HepG2 (cell line): ENCODE measurements around the gene ECE2. TPM values are rescaled to one million over a fixed set of nuclear protein-coding genes. Genes with fewer than 3 reads are reported as not detected.

Source experiments
- AHDC1 ChIP-seq: sonication (generic); formaldehyde crosslinking; IDR thresholded peaks from 2 replicates; pipeline ENCODE4 v1.5.1; 2020; ENCODE audit warnings: mild to moderate bottlenecking, missing genetic modification reagents, borderline replicate concordance
- BCL6 ChIP-seq: IDR thresholded peaks from 2 replicates; pipeline ENCODE4 v1.6.1; 2016; ENCODE audit warnings: missing genetic modification reagents, missing compliant biosample characterization
- CENPBD1 ChIP-seq: sonication (generic); formaldehyde crosslinking; IDR thresholded peaks from 2 replicates; pipeline ENCODE4 v1.8.0; 2022; ENCODE audit warnings: missing genetic modification reagents, low read depth, mild to moderate bottlenecking, borderline replicate concordance
- GATA4 ChIP-seq: sonication (generic); IDR thresholded peaks from 2 replicates; pipeline ENCODE4 v1.6.1; 2016; ENCODE audit warnings: antibody characterized with exemption, low read depth, borderline replicate concordance
- NFYC ChIP-seq: IDR thresholded peaks from 2 replicates; pipeline ENCODE4 v1.6.1; 2016; ENCODE audit warnings: missing genetic modification reagents, missing compliant biosample characterization
- SPEN ChIP-seq: sonication (generic); formaldehyde crosslinking; IDR thresholded peaks from 2 replicates; pipeline ENCODE4 v1.5.1; 2020; ENCODE audit warnings: low read depth, mild to moderate bottlenecking, missing genetic modification reagents
- TEAD3 ChIP-seq: optimal IDR thresholded peaks from 2 replicates; pipeline ENCODE3; 2016; ENCODE audit warnings: borderline replicate concordance
- THYN1 ChIP-seq: sonication (generic); formaldehyde crosslinking; IDR thresholded peaks from 2 replicates; pipeline ENCODE4 v1.8.1; 2023; ENCODE audit warnings: low read depth, mild to moderate bottlenecking, moderate library complexity, missing genetic modification reagents, borderline replicate concordance
- ZNF296 ChIP-seq: sonication (generic); formaldehyde crosslinking; conservative IDR thresholded peaks from 2 replicates; pipeline ENCODE4 v1.5.0; 2020; ENCODE audit warnings: mild to moderate bottlenecking, missing genetic modification reagents
- ZNF441 ChIP-seq: sonication (generic); formaldehyde crosslinking; IDR thresholded peaks from 2 replicates; pipeline ENCODE4 v1.7.0; 2021; ENCODE audit warnings: missing genetic modification reagents, borderline replicate concordance
- ZNF547 ChIP-seq: sonication (generic); formaldehyde crosslinking; IDR thresholded peaks from 2 replicates; pipeline ENCODE4 v1.5.1; 2020; ENCODE audit warnings: mild to moderate bottlenecking, missing genetic modification reagents
- ZNF609 ChIP-seq: sonication (generic); formaldehyde crosslinking; IDR thresholded peaks from 2 replicates; pipeline ENCODE4 v1.4.0; 2020; ENCODE audit warnings: mild to moderate bottlenecking, missing genetic modification reagents, borderline replicate concordance
- ZSCAN29 ChIP-seq: sonication (generic); formaldehyde crosslinking; conservative IDR thresholded peaks from 2 replicates; pipeline ENCODE4 v1.4.0; 2020; ENCODE audit warnings: mild to moderate bottlenecking, missing genetic modification reagents
- ZSCAN31 ChIP-seq: sonication (generic); formaldehyde crosslinking; IDR thresholded peaks from 2 replicates; pipeline ENCODE4 v1.5.0; 2020; ENCODE audit warnings: low read depth, mild to moderate bottlenecking, missing genetic modification reagents
- polyA plus RNA-seq, 8 experiments: library from polyadenylated mRNA; depleted of rRNA in 3 of 8; stranded (reverse) in 7 of 8; unstranded in 1 of 8; fragments of >200 nt; fragmentation: Illumina TruSeq in 4 of 8; extraction: Trizol in 4 of 8; gene quantifications; 2 replicates each; pipeline versions ENCODE4 v1.2.1 to v1.2.3, GENCODE V29; 2011 to 2016; ENCODE audit warnings: low read depth in 4 of 8, missing spikeins in 1 of 8, mixed read lengths in 1 of 8; ENCODE audit not compliant: insufficient read depth in 1 of 8
- total RNA-seq, 5 experiments: library from RNA; depleted of rRNA; stranded (reverse); fragments of >200 nt; fragmentation: Illumina TruSeq; extraction: Trizol; gene quantifications; 2 replicates each; pipeline ENCODE4 v1.2.3, GENCODE V29; 2016; ENCODE audit warnings: low read depth in 1 of 5
- TF ChIP-seq, protein P1 (sequence below): sonication (generic); formaldehyde crosslinking; IDR thresholded peaks from 2 replicates; pipeline ENCODE4 v1.4.0; 2020; ENCODE audit warnings: missing genetic modification reagents
- TF ChIP-seq, protein P2 (sequence below): IDR thresholded peaks from 2 replicates; pipeline ENCODE4 v1.6.1; 2012; ENCODE audit warnings: inconsistent platforms

ECE2 gene
- total and polyA plus RNA-seq, 2 of the 13 experiments (the other 11 are each of a cell fraction or from before 2014, with no cell fraction given): not detected

DNA sequence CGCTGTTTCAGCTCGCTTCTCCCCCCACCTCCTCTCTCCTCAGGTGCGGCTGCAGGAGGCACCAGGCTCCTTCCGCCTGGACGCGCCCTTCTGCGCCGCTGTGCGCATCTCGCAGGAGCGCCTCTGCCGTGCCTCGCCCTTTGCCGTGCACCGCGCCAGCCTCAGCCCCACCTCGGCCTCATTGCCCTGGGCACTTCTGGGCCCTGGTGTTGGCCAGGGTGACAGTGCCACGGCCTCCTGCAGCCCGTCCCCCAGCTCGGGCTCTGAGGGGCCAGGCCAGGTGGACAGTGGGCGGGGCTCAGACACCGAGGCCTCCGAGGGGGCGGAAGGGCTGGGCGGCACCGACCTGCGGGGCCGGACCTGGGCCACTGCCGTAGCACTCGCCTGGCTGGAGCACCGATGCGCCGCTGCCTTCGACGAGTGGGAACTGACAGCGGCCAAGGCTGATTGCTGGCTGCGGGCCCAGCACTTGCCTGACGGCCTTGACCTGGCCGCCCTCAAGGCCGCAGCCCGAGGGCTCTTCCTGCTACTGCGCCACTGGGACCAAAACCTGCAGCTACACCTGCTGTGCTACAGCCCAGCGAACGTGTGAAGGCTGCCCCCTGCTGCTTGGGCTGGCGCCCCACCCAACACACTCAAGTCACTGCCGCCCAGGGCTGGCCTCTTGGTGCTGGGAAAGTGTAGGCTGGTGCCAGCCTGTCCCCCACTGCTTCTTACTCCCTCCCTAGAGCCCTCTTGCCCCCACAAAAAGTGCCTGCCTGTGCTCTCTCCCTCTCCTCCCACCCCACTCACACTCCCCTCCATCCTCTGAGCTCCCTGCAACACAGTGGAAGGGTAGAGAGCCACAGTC lies 34.1 kb upstream of the ECE2 start (continued):
- TF ChIP-seq, protein P1, sequence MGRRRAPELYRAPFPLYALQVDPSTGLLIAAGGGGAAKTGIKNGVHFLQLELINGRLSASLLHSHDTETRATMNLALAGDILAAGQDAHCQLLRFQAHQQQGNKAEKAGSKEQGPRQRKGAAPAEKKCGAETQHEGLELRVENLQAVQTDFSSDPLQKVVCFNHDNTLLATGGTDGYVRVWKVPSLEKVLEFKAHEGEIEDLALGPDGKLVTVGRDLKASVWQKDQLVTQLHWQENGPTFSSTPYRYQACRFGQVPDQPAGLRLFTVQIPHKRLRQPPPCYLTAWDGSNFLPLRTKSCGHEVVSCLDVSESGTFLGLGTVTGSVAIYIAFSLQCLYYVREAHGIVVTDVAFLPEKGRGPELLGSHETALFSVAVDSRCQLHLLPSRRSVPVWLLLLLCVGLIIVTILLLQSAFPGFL (CRISPR knock-in tag): peak; percentile 41; the same call in 1 of the 2 replicates
- TF ChIP-seq ZSCAN31 (peak; percentile 97), CENPBD1 (CRISPR knock-in tag) (no peak), AHDC1 (CRISPR knock-in tag) (peak; percentile 70), ZNF296 (CRISPR knock-in tag) (no peak), ZNF441 (CRISPR knock-in tag) (peak; percentile 70; the same call in 1 of the 2 replicates), ZNF547 (CRISPR knock-in tag) (peak; percentile 76; the same call in 1 of the 2 replicates), NFYC (CRISPR knock-in tag) (no peak), GATA4 (no peak), ZSCAN29 (no peak; the same call in none of the 2 replicates), SPEN (peak; percentile 91), TEAD3 (CRISPR knock-in tag) (peak; percentile 83), BCL6 (CRISPR knock-in tag) (peak; percentile 83), ZNF609 (CRISPR knock-in tag) (peak; percentile 89), THYN1 (no peak)
- TF ChIP-seq, protein P2, sequence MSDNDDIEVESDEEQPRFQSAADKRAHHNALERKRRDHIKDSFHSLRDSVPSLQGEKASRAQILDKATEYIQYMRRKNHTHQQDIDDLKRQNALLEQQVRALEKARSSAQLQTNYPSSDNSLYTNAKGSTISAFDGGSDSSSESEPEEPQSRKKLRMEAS: peak; percentile 88
